H9 (cell line): ENCODE measurements around the gene RBFOX1. TPM values are rescaled to one million over a fixed set of nuclear protein-coding genes. Genes with fewer than 3 reads are reported as not detected.

Experiments
- DNase-seq: peaks from one replicate; pipeline ENCODE4 v3.0.0-alpha.2; 2017
- H2AFZ ChIP-seq: one replicate; pipeline ENCODE4 v1.6.1; 2013; ENCODE audit warnings: mild to moderate bottlenecking, low read length, control low read depth, moderate library complexity
- H2AK5ac ChIP-seq: 2 replicates; pipeline ENCODE4 v1.6.1; 2013; ENCODE audit warnings: low read length, control low read depth, mixed read lengths; ENCODE audit not compliant: insufficient read length
- H2BK120ac ChIP-seq: one replicate; pipeline ENCODE4 v1.6.1; 2013; ENCODE audit warnings: low read depth, mild to moderate bottlenecking, low read length, control low read depth, inconsistent platforms; ENCODE audit not compliant: poor library complexity, severe bottlenecking
- H2BK12ac ChIP-seq: 2 replicates; pipeline ENCODE4 v1.6.1; 2013; ENCODE audit warnings: low read length, control low read depth, mixed read lengths, low read depth; ENCODE audit not compliant: insufficient read length
- H2BK15ac ChIP-seq: 2 replicates; pipeline ENCODE4 v1.6.1; 2013; ENCODE audit warnings: low read depth, low read length, control low read depth
- H2BK20ac ChIP-seq: one replicate; pipeline ENCODE4 v1.6.1; 2013; ENCODE audit warnings: low read depth, mild to moderate bottlenecking, low read length, control low read depth, inconsistent platforms; ENCODE audit not compliant: poor library complexity, severe bottlenecking
- H2BK5ac ChIP-seq: 2 replicates; pipeline ENCODE4 v1.6.1; 2013; ENCODE audit warnings: low read length, control low read depth, mixed read lengths; ENCODE audit not compliant: insufficient read length
- H3K14ac ChIP-seq: 2 replicates; pipeline ENCODE4 v1.6.1; 2013; ENCODE audit warnings: low read length, control low read depth; ENCODE audit not compliant: insufficient read depth
- H3K18ac ChIP-seq: 2 replicates; pipeline ENCODE4 v1.6.1; 2013; ENCODE audit warnings: low read depth, mild to moderate bottlenecking, mixed read lengths, low read length, control low read depth; ENCODE audit not compliant: insufficient read length
- H3K23ac ChIP-seq: 2 replicates; pipeline ENCODE4 v1.6.1; 2013; ENCODE audit warnings: low read length, control low read depth, mixed read lengths, low read depth; ENCODE audit not compliant: insufficient read length
- H3K23me2 ChIP-seq: 2 replicates; pipeline ENCODE4 v1.6.1; 2013; ENCODE audit warnings: low read depth, mild to moderate bottlenecking, mixed read lengths, low read length, control low read depth; ENCODE audit not compliant: insufficient read length, poor library complexity, severe bottlenecking
- H3K27ac ChIP-seq: 2 replicates; pipeline ENCODE4 v1.5.1; 2013; ENCODE audit warnings: low read length, control low read depth, mixed read lengths, low read depth; ENCODE audit not compliant: insufficient read length
- H3K27me3 ChIP-seq: 2 replicates; pipeline ENCODE4 v1.6.1; 2013; ENCODE audit warnings: low read length, control low read depth, inconsistent platforms; ENCODE audit not compliant: insufficient read depth
- H3K4ac ChIP-seq: 2 replicates; pipeline ENCODE4 v1.6.1; 2013; ENCODE audit warnings: low read depth, mild to moderate bottlenecking, control low read depth, inconsistent platforms, low read length, moderate library complexity
- H3K4me1 ChIP-seq: 2 replicates; pipeline ENCODE4 v1.6.1; 2013; ENCODE audit warnings: low read length, control low read depth, inconsistent platforms; ENCODE audit not compliant: insufficient read depth
- H3K4me2 ChIP-seq: 2 replicates; pipeline ENCODE4 v1.6.1; 2013; ENCODE audit warnings: low read length, control low read depth, mixed read lengths; ENCODE audit not compliant: insufficient read length, insufficient read depth
- H3K56ac ChIP-seq: 2 replicates; pipeline ENCODE4 v1.6.1; 2013; ENCODE audit warnings: low read depth, mild to moderate bottlenecking, mixed read lengths, low read length, control low read depth; ENCODE audit not compliant: insufficient read length
- H3K79me1 ChIP-seq: 2 replicates; pipeline ENCODE4 v1.6.1; 2013; ENCODE audit warnings: low read depth, mild to moderate bottlenecking, moderate library complexity, low read length, control low read depth, inconsistent platforms; ENCODE audit not compliant: insufficient read depth, poor library complexity, severe bottlenecking
- H3K79me2 ChIP-seq: 2 replicates; pipeline ENCODE4 v1.6.1; 2013; ENCODE audit warnings: low read length, control low read depth, inconsistent platforms; ENCODE audit not compliant: insufficient read depth
- H3K9ac ChIP-seq: 2 replicates; pipeline ENCODE4 v1.6.1; 2013; ENCODE audit warnings: low read length, control low read depth, mixed read lengths; ENCODE audit not compliant: insufficient read length; ENCODE audit errors: extremely low read depth
- H3K9me3 ChIP-seq: one replicate; pipeline ENCODE4 v1.6.1; 2013; ENCODE audit warnings: low read depth, low read length, inconsistent platforms; ENCODE audit not compliant: control insufficient read depth
- H3T11ph ChIP-seq: one replicate; pipeline ENCODE4 v1.6.1; 2013; ENCODE audit warnings: mild to moderate bottlenecking, low read length, control low read depth, inconsistent platforms
- H4K20me1 ChIP-seq: one replicate; pipeline ENCODE4 v1.6.1; 2013; ENCODE audit not compliant: control insufficient read depth, insufficient read length, insufficient read depth
- H4K5ac ChIP-seq: 2 replicates; pipeline ENCODE4 v1.6.1; 2013; ENCODE audit warnings: low read depth, mild to moderate bottlenecking, mixed read lengths, low read length, control low read depth; ENCODE audit not compliant: insufficient read length
- H4K8ac ChIP-seq: replicated peaks from 2 replicates; pipeline ENCODE4 v1.6.1; 2013; ENCODE audit warnings: low read length, control low read depth, mixed read lengths, low read depth; ENCODE audit not compliant: insufficient read length
- H4K91ac ChIP-seq: 2 replicates; pipeline ENCODE4 v1.6.1; 2013; ENCODE audit warnings: low read depth, mild to moderate bottlenecking, moderate library complexity, mixed read lengths, low read length, control low read depth; ENCODE audit not compliant: insufficient read length
- H3K27ac Mint-ChIP-seq, 3 experiments: 2 replicates in 2 of 3; 3 replicates in 1 of 3; pipeline ENCODE4 v1.8.0; 2020 to 2021; ENCODE audit warnings: mixed read lengths in 3 of 3, mild to moderate bottlenecking in 1 of 3, moderate library complexity in 1 of 3
- H3K27me3 Mint-ChIP-seq: 2 replicates; pipeline ENCODE4 v1.8.0; 2021; ENCODE audit warnings: low read depth, mild to moderate bottlenecking, moderate library complexity, mixed read lengths
- H3K36me3 Mint-ChIP-seq, 3 experiments: 2 replicates in 2 of 3; 3 replicates in 1 of 3; pipeline ENCODE4 v1.8.0; 2020 to 2021; ENCODE audit warnings: low read depth in 3 of 3, mixed read lengths in 3 of 3; ENCODE audit not compliant: insufficient read depth in 1 of 3
- H3K4me1 Mint-ChIP-seq, 2 experiments: 2 replicates each; pipeline ENCODE4 v1.8.0; 2020; ENCODE audit warnings: mixed read lengths in 2 of 2
- H3K4me3 Mint-ChIP-seq, 2 experiments: 2 replicates in 1 of 2; 3 replicates in 1 of 2; pipeline ENCODE4 v1.8.0; 2020 to 2021; ENCODE audit warnings: mild to moderate bottlenecking in 2 of 2, mixed read lengths in 2 of 2, moderate library complexity in 1 of 2
- H3K9me3 Mint-ChIP-seq, 2 experiments: 2 replicates in 1 of 2; 3 replicates in 1 of 2; pipeline ENCODE4 v1.8.0; 2020; ENCODE audit warnings: mild to moderate bottlenecking in 2 of 2, mixed read lengths in 2 of 2, moderate library complexity in 1 of 2
- WGBS: extraction: QIAGEN DNeasy Blood & Tissue Kit; methylation state at CpG from one replicate; pipeline ENCODE4 v1.1.7; 2013; ENCODE audit warnings: missing lambda C conversion rate, low lambda C conversion rate, mixed read lengths; ENCODE audit not compliant: insufficient read length; ENCODE audit errors: extremely low coverage; 5-methylcytosine and 5-hydroxymethylcytosine counted together
- total RNA-seq: library from RNA; stranded (reverse); gene quantifications from 2 replicates; pipeline ENCODE4 v1.2.1, GENCODE V29; 2021
- TF ChIP-seq, protein P1 (sequence below): fragments of 200-600 bp; sonication (generic); conservative IDR thresholded peaks from 3 replicates; pipeline ENCODE4 v1.8.0; 2021; ENCODE audit warnings: antibody characterized with exemption, mild to moderate bottlenecking

RBFOX1 gene
- total RNA-seq, 1 experiment from 2014 or later = 2.0 TPM

DNA sequence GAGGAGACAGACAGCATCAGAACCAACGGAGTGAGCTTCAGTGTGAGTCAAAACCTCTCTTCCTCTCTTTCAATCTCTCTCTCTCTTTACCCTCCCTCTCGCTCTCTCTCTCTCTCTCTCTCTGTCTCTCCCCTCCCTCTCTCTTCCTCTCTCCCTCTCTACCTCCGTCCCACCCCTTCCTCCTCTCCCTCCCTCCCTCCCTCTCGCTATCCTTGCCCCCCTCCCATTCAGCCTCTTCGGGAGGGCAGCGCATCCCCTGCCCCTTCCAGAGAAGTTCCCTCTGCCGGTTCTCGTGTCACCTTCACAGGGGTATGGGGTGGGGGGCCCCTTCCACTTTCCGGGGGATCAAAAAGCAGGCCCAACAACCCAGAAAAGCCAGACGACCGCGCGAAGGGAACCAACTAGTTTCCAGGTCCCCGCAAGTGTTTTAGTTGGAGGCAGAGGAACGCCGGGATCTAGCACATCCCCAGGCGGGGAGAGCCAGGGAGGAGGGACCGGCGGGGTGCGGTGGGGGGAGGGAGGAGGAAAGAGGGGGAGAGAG lies 28.9 kb upstream of the RBFOX1 start:
- H3K4me1 Mint-ChIP-seq = peaks cover 12 to 20% of the 10 kb centered on the region in 2 experiments
- H3K36me3 Mint-ChIP-seq = no peaks in the 10 kb centered on the region
- no peak overlapping the region for H2BK12ac ChIP-seq
- H2BK120ac ChIP-seq = no peak overlapping the region
- H3K9me3 Mint-ChIP-seq = no peaks in the 10 kb centered on the region
- H2AK5ac ChIP-seq = no peak overlapping the region
- no peak overlapping the region for H3K23ac ChIP-seq
- H2AFZ ChIP-seq = no peak overlapping the region
- no peak overlapping the region for H3T11ph ChIP-seq
- no peak overlapping the region for H4K8ac ChIP-seq
- peaks cover 10% of the 10 kb centered on the region; the same call in 1 of the 2 replicates for H3K27me3 ChIP-seq
- peak overlapping the region; percentile 72 to 92 for H3K4me3 Mint-ChIP-seq
- H3K27ac ChIP-seq = no peak overlapping the region
- peak overlapping the region; percentile 97 for H3K4me2 ChIP-seq
- no peak overlapping the region for H2BK20ac ChIP-seq
- no peak overlapping the region for H3K9ac ChIP-seq
- no peaks in the 10 kb centered on the region for H3K79me2 ChIP-seq
- TF ChIP-seq, protein P1, sequence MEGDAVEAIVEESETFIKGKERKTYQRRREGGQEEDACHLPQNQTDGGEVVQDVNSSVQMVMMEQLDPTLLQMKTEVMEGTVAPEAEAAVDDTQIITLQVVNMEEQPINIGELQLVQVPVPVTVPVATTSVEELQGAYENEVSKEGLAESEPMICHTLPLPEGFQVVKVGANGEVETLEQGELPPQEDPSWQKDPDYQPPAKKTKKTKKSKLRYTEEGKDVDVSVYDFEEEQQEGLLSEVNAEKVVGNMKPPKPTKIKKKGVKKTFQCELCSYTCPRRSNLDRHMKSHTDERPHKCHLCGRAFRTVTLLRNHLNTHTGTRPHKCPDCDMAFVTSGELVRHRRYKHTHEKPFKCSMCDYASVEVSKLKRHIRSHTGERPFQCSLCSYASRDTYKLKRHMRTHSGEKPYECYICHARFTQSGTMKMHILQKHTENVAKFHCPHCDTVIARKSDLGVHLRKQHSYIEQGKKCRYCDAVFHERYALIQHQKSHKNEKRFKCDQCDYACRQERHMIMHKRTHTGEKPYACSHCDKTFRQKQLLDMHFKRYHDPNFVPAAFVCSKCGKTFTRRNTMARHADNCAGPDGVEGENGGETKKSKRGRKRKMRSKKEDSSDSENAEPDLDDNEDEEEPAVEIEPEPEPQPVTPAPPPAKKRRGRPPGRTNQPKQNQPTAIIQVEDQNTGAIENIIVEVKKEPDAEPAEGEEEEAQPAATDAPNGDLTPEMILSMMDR = 0 out of 3 replicates have a peak, but pooled peaks have one; percentile 3
- peak; percentile 48 for DNase-seq
- no peaks in the 10 kb centered on the region; the same call in 1 of the 2 replicates for H3K4me1 ChIP-seq
- no peak overlapping the region for H3K56ac ChIP-seq
- H3K23me2 ChIP-seq = peaks cover 18% of the 10 kb centered on the region
- H3K79me1 ChIP-seq = no peaks in the 10 kb centered on the region
- H3K4ac ChIP-seq = no peak overlapping the region
- H3K14ac ChIP-seq = no peak overlapping the region
- no peak overlapping the region for H4K5ac ChIP-seq
- no peak overlapping the region for H4K91ac ChIP-seq
- peaks cover 82% of the 10 kb centered on the region for H3K27me3 Mint-ChIP-seq
- no peaks in the 10 kb centered on the region for H3K9me3 ChIP-seq
- no peak overlapping the region for H3K27ac Mint-ChIP-seq
- no peak overlapping the region for H3K18ac ChIP-seq
- H4K20me1 ChIP-seq = no peaks in the 10 kb centered on the region
- no peak overlapping the region for H2BK15ac ChIP-seq
- no CpG with 5 or more reads among the region's 20 CpGs for WGBS
- H2BK5ac ChIP-seq = no peak overlapping the region
